Panc1 (cell line): ENCODE data around the gene ANXA3.

ENCODE experiments used
- TCF7L2 ChIP-seq: IDR thresholded peaks from 2 replicates; pipeline ENCODE4 v1.6.1; 2011; ENCODE audit warnings: mild to moderate bottlenecking, low read depth, low read length, inconsistent platforms
- TF ChIP-seq, protein P1 (sequence below): fragments of 450-650 bp; IDR thresholded peaks from 2 replicates; pipeline ENCODE4 v1.5.1; 2017; ENCODE audit warnings: mild to moderate bottlenecking
- TF ChIP-seq, protein P2 (sequence below), 2 experiments: IDR thresholded peaks; 2 replicates each; pipeline ENCODE4 v1.6.1; 2011 to 2012; ENCODE audit warnings: low read depth in 2 of 2, control low read depth in 1 of 2, low read length in 1 of 2, mild to moderate bottlenecking in 1 of 2, moderate library complexity in 1 of 2; ENCODE audit not compliant: insufficient read depth in 1 of 2

DNA sequence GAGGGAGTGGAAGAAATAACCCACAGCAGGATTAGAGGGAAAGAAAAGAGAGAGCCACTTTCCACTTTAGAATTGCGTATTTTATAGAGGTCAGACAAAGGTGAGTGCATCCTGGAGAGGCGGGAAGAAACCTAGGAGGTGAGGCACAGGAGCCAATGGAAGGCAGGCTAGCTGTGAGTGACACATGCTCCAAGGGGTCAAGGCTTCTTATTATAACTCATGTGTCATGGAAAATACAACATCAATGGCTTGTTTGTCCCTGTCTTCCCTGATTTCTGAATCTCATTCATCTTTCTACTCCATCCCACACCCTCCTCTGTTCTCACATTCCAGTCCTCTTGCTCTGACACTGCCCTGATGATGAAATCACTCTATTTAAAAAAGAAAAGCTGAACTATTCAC lies 14.4 kb downstream of the ANXA3 start:
- TF ChIP-seq, protein P1, sequence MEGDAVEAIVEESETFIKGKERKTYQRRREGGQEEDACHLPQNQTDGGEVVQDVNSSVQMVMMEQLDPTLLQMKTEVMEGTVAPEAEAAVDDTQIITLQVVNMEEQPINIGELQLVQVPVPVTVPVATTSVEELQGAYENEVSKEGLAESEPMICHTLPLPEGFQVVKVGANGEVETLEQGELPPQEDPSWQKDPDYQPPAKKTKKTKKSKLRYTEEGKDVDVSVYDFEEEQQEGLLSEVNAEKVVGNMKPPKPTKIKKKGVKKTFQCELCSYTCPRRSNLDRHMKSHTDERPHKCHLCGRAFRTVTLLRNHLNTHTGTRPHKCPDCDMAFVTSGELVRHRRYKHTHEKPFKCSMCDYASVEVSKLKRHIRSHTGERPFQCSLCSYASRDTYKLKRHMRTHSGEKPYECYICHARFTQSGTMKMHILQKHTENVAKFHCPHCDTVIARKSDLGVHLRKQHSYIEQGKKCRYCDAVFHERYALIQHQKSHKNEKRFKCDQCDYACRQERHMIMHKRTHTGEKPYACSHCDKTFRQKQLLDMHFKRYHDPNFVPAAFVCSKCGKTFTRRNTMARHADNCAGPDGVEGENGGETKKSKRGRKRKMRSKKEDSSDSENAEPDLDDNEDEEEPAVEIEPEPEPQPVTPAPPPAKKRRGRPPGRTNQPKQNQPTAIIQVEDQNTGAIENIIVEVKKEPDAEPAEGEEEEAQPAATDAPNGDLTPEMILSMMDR, result no peak
- TF ChIP-seq, protein P2, sequence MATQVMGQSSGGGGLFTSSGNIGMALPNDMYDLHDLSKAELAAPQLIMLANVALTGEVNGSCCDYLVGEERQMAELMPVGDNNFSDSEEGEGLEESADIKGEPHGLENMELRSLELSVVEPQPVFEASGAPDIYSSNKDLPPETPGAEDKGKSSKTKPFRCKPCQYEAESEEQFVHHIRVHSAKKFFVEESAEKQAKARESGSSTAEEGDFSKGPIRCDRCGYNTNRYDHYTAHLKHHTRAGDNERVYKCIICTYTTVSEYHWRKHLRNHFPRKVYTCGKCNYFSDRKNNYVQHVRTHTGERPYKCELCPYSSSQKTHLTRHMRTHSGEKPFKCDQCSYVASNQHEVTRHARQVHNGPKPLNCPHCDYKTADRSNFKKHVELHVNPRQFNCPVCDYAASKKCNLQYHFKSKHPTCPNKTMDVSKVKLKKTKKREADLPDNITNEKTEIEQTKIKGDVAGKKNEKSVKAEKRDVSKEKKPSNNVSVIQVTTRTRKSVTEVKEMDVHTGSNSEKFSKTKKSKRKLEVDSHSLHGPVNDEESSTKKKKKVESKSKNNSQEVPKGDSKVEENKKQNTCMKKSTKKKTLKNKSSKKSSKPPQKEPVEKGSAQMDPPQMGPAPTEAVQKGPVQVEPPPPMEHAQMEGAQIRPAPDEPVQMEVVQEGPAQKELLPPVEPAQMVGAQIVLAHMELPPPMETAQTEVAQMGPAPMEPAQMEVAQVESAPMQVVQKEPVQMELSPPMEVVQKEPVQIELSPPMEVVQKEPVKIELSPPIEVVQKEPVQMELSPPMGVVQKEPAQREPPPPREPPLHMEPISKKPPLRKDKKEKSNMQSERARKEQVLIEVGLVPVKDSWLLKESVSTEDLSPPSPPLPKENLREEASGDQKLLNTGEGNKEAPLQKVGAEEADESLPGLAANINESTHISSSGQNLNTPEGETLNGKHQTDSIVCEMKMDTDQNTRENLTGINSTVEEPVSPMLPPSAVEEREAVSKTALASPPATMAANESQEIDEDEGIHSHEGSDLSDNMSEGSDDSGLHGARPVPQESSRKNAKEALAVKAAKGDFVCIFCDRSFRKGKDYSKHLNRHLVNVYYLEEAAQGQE (IDR thresholded peaks at IDR 0.05; ENCODE audit: insufficient read depth in 1 of 2, low read depth in 2 of 2, low read length in 1 of 2), result no peak
- TF ChIP-seq TCF7L2, result no peak
